ENCODE data around the gene PRPF40A. TPM values are rescaled to one million over a fixed set of nuclear protein-coding genes. Genes with fewer than 3 reads are reported as not detected.

PRPF40A gene
- total and polyA plus RNA-seq, 2 of the 13 experiments (the other 11 are each of a cell fraction or from before 2014, with no cell fraction given): 146 to 207 TPM

DNA sequence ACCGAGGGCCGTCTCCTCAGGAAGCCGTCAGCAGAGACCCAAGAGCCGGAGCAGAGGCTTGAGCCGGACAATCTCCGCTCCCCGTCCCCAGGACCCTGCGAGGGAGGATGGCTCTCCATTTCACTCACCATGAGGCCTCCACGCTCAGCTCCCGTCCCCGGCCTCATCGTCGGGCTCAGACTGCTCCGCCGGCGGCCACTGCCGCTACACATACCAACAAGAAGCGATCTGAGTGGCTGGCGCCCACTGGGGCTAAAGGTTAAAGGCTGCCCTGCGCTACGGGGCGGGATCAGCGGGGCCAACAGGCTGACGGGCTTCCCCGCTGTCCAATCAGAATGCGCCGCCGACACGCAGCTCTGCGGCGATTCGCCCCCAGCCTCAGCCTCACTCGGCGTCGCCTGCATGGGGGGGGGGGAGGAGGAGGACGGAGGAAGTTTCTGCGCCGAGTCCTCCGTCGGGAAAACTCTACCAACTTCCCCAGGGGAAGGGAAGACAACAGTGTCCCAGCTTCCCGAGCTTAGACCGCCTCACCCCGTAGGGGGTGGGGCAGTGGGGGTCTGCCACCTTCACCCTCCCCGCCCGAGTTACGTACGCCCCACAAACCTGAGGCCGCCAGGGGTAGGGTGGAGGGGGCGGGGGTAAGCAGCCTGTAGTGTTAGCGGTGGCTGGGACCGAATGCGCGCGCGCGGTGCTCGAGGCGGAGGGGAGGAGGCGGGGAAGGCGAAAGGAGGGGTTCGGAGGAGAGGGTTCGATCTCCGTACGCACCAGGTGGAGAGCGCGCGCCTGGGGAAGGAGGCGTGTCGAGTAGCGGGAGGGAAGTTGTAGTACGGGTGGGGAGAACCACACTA is at the start of gene PRPF40A (continued):
- TF ChIP-seq ZNF883 (CRISPR knock-in tag; IDR thresholded peaks at IDR 0.05; ENCODE audit: not compliant biosample characterization): peak; percentile 50
- TF ChIP-seq KMT2B (CRISPR knock-in tag; IDR thresholded peaks at IDR 0.05): peak; percentile 96
- 0 out of 2 replicates have a peak, but pooled peaks have one; percentile 19 for TF ChIP-seq RAD21 (CRISPR knock-in tag; IDR thresholded peaks at IDR 0.05)
- TF ChIP-seq, protein P1, sequence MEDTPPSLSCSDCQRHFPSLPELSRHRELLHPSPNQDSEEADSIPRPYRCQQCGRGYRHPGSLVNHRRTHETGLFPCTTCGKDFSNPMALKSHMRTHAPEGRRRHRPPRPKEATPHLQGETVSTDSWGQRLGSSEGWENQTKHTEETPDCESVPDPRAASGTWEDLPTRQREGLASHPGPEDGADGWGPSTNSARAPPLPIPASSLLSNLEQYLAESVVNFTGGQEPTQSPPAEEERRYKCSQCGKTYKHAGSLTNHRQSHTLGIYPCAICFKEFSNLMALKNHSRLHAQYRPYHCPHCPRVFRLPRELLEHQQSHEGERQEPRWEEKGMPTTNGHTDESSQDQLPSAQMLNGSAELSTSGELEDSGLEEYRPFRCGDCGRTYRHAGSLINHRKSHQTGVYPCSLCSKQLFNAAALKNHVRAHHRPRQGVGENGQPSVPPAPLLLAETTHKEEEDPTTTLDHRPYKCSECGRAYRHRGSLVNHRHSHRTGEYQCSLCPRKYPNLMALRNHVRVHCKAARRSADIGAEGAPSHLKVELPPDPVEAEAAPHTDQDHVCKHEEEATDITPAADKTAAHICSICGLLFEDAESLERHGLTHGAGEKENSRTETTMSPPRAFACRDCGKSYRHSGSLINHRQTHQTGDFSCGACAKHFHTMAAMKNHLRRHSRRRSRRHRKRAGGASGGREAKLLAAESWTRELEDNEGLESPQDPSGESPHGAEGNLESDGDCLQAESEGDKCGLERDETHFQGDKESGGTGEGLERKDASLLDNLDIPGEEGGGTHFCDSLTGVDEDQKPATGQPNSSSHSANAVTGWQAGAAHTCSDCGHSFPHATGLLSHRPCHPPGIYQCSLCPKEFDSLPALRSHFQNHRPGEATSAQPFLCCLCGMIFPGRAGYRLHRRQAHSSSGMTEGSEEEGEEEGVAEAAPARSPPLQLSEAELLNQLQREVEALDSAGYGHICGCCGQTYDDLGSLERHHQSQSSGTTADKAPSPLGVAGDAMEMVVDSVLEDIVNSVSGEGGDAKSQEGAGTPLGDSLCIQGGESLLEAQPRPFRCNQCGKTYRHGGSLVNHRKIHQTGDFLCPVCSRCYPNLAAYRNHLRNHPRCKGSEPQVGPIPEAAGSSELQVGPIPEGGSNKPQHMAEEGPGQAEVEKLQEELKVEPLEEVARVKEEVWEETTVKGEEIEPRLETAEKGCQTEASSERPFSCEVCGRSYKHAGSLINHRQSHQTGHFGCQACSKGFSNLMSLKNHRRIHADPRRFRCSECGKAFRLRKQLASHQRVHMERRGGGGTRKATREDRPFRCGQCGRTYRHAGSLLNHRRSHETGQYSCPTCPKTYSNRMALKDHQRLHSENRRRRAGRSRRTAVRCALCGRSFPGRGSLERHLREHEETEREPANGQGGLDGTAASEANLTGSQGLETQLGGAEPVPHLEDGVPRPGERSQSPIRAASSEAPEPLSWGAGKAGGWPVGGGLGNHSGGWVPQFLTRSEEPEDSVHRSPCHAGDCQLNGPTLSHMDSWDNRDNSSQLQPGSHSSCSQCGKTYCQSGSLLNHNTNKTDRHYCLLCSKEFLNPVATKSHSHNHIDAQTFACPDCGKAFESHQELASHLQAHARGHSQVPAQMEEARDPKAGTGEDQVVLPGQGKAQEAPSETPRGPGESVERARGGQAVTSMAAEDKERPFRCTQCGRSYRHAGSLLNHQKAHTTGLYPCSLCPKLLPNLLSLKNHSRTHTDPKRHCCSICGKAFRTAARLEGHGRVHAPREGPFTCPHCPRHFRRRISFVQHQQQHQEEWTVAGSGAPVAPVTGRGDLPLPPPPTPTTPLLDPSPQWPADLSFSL (CRISPR knock-in tag; IDR thresholded peaks at IDR 0.05): no peak
- no peak; the same call in 1 of the 2 replicates for TF ChIP-seq CHD4 (IDR thresholded peaks at IDR 0.05; ENCODE audit: borderline replicate concordance, low read length)
- TF ChIP-seq, protein P2, sequence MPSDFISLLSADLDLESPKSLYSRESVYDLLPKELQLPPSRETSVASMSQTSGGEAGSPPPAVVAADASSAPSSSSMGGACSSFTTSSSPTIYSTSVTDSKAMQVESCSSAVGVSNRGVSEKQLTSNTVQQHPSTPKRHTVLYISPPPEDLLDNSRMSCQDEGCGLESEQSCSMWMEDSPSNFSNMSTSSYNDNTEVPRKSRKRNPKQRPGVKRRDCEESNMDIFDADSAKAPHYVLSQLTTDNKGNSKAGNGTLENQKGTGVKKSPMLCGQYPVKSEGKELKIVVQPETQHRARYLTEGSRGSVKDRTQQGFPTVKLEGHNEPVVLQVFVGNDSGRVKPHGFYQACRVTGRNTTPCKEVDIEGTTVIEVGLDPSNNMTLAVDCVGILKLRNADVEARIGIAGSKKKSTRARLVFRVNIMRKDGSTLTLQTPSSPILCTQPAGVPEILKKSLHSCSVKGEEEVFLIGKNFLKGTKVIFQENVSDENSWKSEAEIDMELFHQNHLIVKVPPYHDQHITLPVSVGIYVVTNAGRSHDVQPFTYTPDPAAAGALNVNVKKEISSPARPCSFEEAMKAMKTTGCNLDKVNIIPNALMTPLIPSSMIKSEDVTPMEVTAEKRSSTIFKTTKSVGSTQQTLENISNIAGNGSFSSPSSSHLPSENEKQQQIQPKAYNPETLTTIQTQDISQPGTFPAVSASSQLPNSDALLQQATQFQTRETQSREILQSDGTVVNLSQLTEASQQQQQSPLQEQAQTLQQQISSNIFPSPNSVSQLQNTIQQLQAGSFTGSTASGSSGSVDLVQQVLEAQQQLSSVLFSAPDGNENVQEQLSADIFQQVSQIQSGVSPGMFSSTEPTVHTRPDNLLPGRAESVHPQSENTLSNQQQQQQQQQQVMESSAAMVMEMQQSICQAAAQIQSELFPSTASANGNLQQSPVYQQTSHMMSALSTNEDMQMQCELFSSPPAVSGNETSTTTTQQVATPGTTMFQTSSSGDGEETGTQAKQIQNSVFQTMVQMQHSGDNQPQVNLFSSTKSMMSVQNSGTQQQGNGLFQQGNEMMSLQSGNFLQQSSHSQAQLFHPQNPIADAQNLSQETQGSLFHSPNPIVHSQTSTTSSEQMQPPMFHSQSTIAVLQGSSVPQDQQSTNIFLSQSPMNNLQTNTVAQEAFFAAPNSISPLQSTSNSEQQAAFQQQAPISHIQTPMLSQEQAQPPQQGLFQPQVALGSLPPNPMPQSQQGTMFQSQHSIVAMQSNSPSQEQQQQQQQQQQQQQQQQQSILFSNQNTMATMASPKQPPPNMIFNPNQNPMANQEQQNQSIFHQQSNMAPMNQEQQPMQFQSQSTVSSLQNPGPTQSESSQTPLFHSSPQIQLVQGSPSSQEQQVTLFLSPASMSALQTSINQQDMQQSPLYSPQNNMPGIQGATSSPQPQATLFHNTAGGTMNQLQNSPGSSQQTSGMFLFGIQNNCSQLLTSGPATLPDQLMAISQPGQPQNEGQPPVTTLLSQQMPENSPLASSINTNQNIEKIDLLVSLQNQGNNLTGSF (CRISPR knock-in tag; IDR thresholded peaks at IDR 0.05): no peak
- TF ChIP-seq NCOA2 (CRISPR knock-in tag; IDR thresholded peaks at IDR 0.05): peak; percentile 57
- TF ChIP-seq NR1H2 (CRISPR knock-in tag; IDR thresholded peaks at IDR 0.05; ENCODE audit: borderline replicate concordance, low read depth): peak; percentile 14
- no peak for TF ChIP-seq ZNF431 (CRISPR knock-in tag; IDR thresholded peaks at IDR 0.05; ENCODE audit: borderline replicate concordance, low read depth)
- TF ChIP-seq, protein P3, sequence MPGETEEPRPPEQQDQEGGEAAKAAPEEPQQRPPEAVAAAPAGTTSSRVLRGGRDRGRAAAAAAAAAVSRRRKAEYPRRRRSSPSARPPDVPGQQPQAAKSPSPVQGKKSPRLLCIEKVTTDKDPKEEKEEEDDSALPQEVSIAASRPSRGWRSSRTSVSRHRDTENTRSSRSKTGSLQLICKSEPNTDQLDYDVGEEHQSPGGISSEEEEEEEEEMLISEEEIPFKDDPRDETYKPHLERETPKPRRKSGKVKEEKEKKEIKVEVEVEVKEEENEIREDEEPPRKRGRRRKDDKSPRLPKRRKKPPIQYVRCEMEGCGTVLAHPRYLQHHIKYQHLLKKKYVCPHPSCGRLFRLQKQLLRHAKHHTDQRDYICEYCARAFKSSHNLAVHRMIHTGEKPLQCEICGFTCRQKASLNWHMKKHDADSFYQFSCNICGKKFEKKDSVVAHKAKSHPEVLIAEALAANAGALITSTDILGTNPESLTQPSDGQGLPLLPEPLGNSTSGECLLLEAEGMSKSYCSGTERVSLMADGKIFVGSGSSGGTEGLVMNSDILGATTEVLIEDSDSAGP (CRISPR knock-in tag; IDR thresholded peaks at IDR 0.05; ENCODE audit: borderline replicate concordance): peak; percentile 61; the same call in 1 of the 2 replicates
- TF ChIP-seq FOXC1 (CRISPR knock-in tag; IDR thresholded peaks at IDR 0.05; ENCODE audit: borderline replicate concordance): peak; percentile 53; the same call in 1 of the 2 replicates
- TF ChIP-seq SP4 (CRISPR knock-in tag; IDR thresholded peaks at IDR 0.05): peak; percentile 26; the same call in 1 of the 2 replicates
- no peak for TF ChIP-seq TEAD3 (CRISPR knock-in tag; optimal IDR thresholded peaks at IDR 0.05; ENCODE audit: borderline replicate concordance)

Data from HepG2 (cell line).